WTC11 (cell line): ENCODE measurements around the gene ARL4A. TPM values are rescaled to one million over a fixed set of nuclear protein-coding genes. Genes with fewer than 3 reads are reported as not detected.

Experiments used
- ATAC-seq: fragments of 200-7000 bp; cut with Tn5 transposase; 2 replicates; pipeline ENCODE4 v1.10.0; 2021; ENCODE audit warnings: mild to moderate bottlenecking, moderate library complexity
- CTCF ChIA-PET: fragments of 300-600 bp; sonication (Branson Sonifier 250); formaldehyde crosslinking; loops from one replicate; lab custom pipeline; 2021; ENCODE audit warnings: antibody characterized with exemption; lab: Charles Lee
- POLR2A ChIA-PET: fragments of 350-600 bp; sonication (Branson Sonifier 250); formaldehyde crosslinking; loops from one replicate; lab custom pipeline; 2021; ENCODE audit warnings: antibody characterized with exemption; lab: Charles Lee
- DNase-seq: peaks from one replicate; pipeline ENCODE4 v3.0.0; 2021; ENCODE audit warnings: low spot score
- H3K27ac Mint-ChIP-seq: 2 replicates; pipeline ENCODE4 v1.8.0; 2021; ENCODE audit warnings: mixed read lengths
- H3K27me3 Mint-ChIP-seq: 2 replicates; pipeline ENCODE4 v1.8.0; 2021; ENCODE audit warnings: low read depth, mild to moderate bottlenecking, moderate library complexity, mixed read lengths
- H3K36me3 Mint-ChIP-seq: 2 replicates; pipeline ENCODE4 v1.8.0; 2021; ENCODE audit warnings: mixed read lengths
- H3K4me1 Mint-ChIP-seq: 2 replicates; pipeline ENCODE4 v1.8.0; 2022; ENCODE audit warnings: mixed read lengths
- H3K4me3 Mint-ChIP-seq: 2 replicates; pipeline ENCODE4 v1.8.0; 2021; ENCODE audit warnings: mild to moderate bottlenecking, moderate library complexity, mixed read lengths
- H3K9me3 Mint-ChIP-seq: 2 replicates; pipeline ENCODE4 v1.8.0; 2021; ENCODE audit warnings: mixed read lengths
- CBFB ChIP-seq: sonication (generic); formaldehyde crosslinking; IDR thresholded peaks from 2 replicates; pipeline ENCODE4 v1.8.1; 2022; ENCODE audit warnings: mild to moderate bottlenecking, low read depth, missing genetic modification reagents
- CTCF ChIP-seq: fragments of 200-600 bp; IDR thresholded peaks from 2 replicates; pipeline ENCODE4 v1.8.0; 2022; ENCODE audit warnings: antibody characterized with exemption
- KAT7 ChIP-seq: sonication (generic); formaldehyde crosslinking; IDR thresholded peaks from 2 replicates; pipeline ENCODE4 v1.8.1; 2023; ENCODE audit warnings: missing genetic modification reagents, mild to moderate bottlenecking, borderline replicate concordance
- NR3C1 ChIP-seq: sonication (generic); formaldehyde crosslinking; conservative IDR thresholded peaks from 2 replicates; pipeline ENCODE4 v1.8.1; 2023; ENCODE audit warnings: low read depth, mild to moderate bottlenecking, missing genetic modification reagents
- PRRX2 ChIP-seq: fragments of 250-450 bp; sonication (Bioruptor Pico); IDR thresholded peaks from 2 replicates; pipeline ENCODE4 v1.8.0; 2021; ENCODE audit warnings: mild to moderate bottlenecking
- RORB ChIP-seq: fragments of 250-450 bp; sonication (Bioruptor Pico); IDR thresholded peaks from 2 replicates; pipeline ENCODE4 v1.9.0; 2021; ENCODE audit warnings: mild to moderate bottlenecking
- SOX15 ChIP-seq: fragments of 250-450 bp; sonication (Bioruptor Pico); IDR thresholded peaks from 2 replicates; pipeline ENCODE4 v1.9.0; 2021; ENCODE audit warnings: mild to moderate bottlenecking
- SP1 ChIP-seq: sonication (generic); formaldehyde crosslinking; conservative IDR thresholded peaks from 2 replicates; pipeline ENCODE4 v1.8.1; 2022; ENCODE audit warnings: missing genetic modification reagents
- STAT6 ChIP-seq: sonication (generic); formaldehyde crosslinking; conservative IDR thresholded peaks from 2 replicates; pipeline ENCODE4 v1.8.1; 2023; ENCODE audit warnings: mild to moderate bottlenecking, low read depth, missing genetic modification reagents, moderate library complexity
- TCF7 ChIP-seq: sonication (generic); formaldehyde crosslinking; IDR thresholded peaks from 2 replicates; pipeline ENCODE4 v1.8.0; 2022; ENCODE audit warnings: mild to moderate bottlenecking, low read depth, missing genetic modification reagents, moderate library complexity
- USF1 ChIP-seq: sonication (generic); formaldehyde crosslinking; IDR thresholded peaks from 2 replicates; pipeline ENCODE4 v1.8.0; 2022; ENCODE audit warnings: mild to moderate bottlenecking, missing genetic modification reagents
- ZNF416 ChIP-seq: fragments of 250-450 bp; sonication (Bioruptor Pico); IDR thresholded peaks from 2 replicates; pipeline ENCODE4 v1.9.0; 2021; ENCODE audit warnings: mild to moderate bottlenecking, inconsistent platforms
- ZNF671 ChIP-seq: fragments of 250-450 bp; sonication (Bioruptor Pico); IDR thresholded peaks from 2 replicates; pipeline ENCODE4 v1.8.0; 2021; ENCODE audit warnings: mild to moderate bottlenecking
- total RNA-seq: library from RNA; stranded (reverse); gene quantifications from 3 replicates; pipeline ENCODE4 v1.2.3, GENCODE V29; 2021
- TF ChIP-seq, protein P1 (sequence below): sonication (generic); formaldehyde crosslinking; IDR thresholded peaks from 2 replicates; pipeline ENCODE4 v1.8.0; 2022; ENCODE audit warnings: mild to moderate bottlenecking, missing genetic modification reagents
- TF ChIP-seq, protein P2 (sequence below): sonication (generic); formaldehyde crosslinking; IDR thresholded peaks from 2 replicates; pipeline ENCODE4 v1.8.1; 2023; ENCODE audit warnings: mild to moderate bottlenecking, missing genetic modification reagents

The ARL4A gene
- total RNA-seq, 1 experiment from 2014 or later, result 25.4 TPM

DNA sequence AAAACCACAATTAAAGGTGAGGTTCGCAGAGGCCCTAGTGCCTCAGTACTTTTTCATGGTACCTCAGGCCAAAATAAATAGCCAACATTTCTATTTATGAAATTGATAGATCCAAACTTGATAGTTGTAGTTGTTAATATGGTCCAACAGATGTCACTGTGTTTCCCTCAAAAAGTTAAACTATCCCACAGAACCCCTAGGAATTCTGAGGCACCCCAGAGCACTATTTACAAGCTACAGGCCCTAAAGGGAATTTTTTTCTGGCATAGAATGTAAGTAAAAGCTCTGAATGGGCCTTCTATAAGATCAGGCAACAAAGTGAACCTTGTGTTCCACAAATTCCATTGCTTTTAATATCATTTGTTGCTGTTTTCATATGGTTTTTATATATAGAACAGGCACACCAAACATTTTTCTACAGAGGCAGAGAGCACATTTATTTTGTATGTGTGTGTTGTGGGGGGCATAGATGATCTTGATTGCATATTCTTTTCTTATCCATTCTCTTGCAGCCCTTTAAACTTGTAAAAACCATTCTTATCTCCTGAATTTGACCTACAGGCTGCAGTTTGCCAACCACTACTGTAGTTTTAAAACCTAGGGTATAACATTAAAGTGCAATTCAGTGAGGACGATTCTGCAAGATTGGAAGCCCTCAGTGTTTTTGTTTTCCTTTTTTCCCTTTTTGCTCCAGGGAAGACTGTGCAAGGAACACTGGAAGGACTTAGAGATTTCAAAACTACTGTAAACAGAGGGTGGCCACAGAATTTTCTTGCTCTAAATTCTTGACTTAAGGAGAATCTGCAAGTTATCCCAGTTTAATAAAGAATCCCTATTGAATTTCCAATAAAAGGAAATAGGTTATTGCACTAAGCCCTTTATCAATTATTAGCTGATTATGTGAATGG, 3.5 kb upstream of the ARL4A start:
- Mint-ChIP-seq H3K27me3 (no peaks in the 10 kb centered on the region), H3K4me3 (no peak overlapping the region), H3K27ac (no peak overlapping the region), H3K9me3 (no peaks in the 10 kb centered on the region), H3K36me3 (no peaks in the 10 kb centered on the region), H3K4me1 (peaks cover 35% of the 10 kb centered on the region)
- CTCF ChIA-PET, result interaction anchor here (0.5 to 5.8 kb wide), 10 partner anchors 8 to 547 kb away, joined by 3 to 77 read pairs (median 4); no protein-coding TSS in a partner anchor
- ATAC-seq, result no peak
- TF ChIP-seq CBFB (CRISPR knock-in tag), result no peak
- TF ChIP-seq, protein P1, sequence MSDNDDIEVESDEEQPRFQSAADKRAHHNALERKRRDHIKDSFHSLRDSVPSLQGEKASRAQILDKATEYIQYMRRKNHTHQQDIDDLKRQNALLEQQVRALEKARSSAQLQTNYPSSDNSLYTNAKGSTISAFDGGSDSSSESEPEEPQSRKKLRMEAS, result no peak
- TF ChIP-seq NR3C1 (CRISPR knock-in tag), result no peak
- no peak for TF ChIP-seq CTCF
- no peak for TF ChIP-seq RORB
- no peak for DNase-seq
- POLR2A ChIA-PET, result no interaction called here

DNA sequence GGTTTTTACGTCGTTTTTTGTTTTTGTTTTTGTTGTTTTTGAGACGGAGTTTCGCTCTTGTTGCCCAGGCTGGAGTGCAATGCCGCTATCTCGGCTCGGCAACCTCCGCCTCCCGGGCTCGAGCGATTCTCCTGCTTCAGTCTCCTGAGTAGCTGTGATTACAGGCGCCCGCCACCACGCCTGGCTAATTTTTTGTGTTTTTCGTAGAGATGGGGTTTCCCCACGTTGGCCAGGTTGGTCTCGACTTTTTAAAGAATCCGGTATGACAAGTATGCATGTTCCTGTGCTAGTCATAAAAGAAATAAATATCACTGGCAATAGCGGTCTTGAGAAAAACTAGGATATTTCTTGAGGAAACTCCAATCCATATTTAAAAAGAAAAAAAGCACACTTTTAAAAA, 2.7 kb upstream of the ARL4A start:
- Mint-ChIP-seq H3K4me3 (no peak overlapping the region), H3K36me3 (no peaks in the 10 kb centered on the region), H3K27me3 (no peaks in the 10 kb centered on the region), H3K9me3 (no peaks in the 10 kb centered on the region), H3K27ac (no peak overlapping the region), H3K4me1 (peaks cover 43% of the 10 kb centered on the region)
- POLR2A ChIA-PET, result no interaction called here
- no peak for DNase-seq
- CTCF ChIA-PET, result interaction anchor here (1.4 to 5.8 kb wide), 6 partner anchors 9 to 578 kb away, joined by 3 to 77 read pairs (median 12); no protein-coding TSS in a partner anchor
- no peak for ATAC-seq
- no peak for TF ChIP-seq ZNF416 (CRISPR knock-in tag)
- TF ChIP-seq PRRX2 (CRISPR knock-in tag), result no peak
- no peak for TF ChIP-seq STAT6
- no peak for TF ChIP-seq USF1 (CRISPR knock-in tag)
- TF ChIP-seq, protein P2, sequence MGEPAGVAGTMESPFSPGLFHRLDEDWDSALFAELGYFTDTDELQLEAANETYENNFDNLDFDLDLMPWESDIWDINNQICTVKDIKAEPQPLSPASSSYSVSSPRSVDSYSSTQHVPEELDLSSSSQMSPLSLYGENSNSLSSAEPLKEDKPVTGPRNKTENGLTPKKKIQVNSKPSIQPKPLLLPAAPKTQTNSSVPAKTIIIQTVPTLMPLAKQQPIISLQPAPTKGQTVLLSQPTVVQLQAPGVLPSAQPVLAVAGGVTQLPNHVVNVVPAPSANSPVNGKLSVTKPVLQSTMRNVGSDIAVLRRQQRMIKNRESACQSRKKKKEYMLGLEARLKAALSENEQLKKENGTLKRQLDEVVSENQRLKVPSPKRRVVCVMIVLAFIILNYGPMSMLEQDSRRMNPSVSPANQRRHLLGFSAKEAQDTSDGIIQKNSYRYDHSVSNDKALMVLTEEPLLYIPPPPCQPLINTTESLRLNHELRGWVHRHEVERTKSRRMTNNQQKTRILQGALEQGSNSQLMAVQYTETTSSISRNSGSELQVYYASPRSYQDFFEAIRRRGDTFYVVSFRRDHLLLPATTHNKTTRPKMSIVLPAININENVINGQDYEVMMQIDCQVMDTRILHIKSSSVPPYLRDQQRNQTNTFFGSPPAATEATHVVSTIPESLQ, result no peak

GRCh38 chr7:12685550-12685949, 1.9 kb upstream of the ARL4A start:
- peak; percentile 10 for ATAC-seq
- CTCF ChIA-PET, result interaction anchor here (0.6 to 5.8 kb wide), 39 partner anchors 10 to 582 kb away, joined by 3 to 77 read pairs (median 5); no protein-coding TSS in a partner anchor
- Mint-ChIP-seq H3K9me3 (no peaks in the 10 kb centered on the region), H3K36me3 (no peaks in the 10 kb centered on the region), H3K4me1 (peaks cover 51% of the 10 kb centered on the region), H3K27ac (peak overlapping the region; percentile 57), H3K27me3 (no peaks in the 10 kb centered on the region), H3K4me3 (peak overlapping the region; percentile 88)
- POLR2A ChIA-PET, result no interaction called here
- DNase-seq, result peak; percentile 58
- TF ChIP-seq SOX15 (CRISPR knock-in tag), result no peak
- TF ChIP-seq TCF7 (CRISPR knock-in tag), result no peak
- TF ChIP-seq USF1 (CRISPR knock-in tag), result no peak
- TF ChIP-seq ZNF671 (CRISPR knock-in tag), result no peak
- no peak for TF ChIP-seq KAT7 (CRISPR knock-in tag)
- peak; percentile 51 for TF ChIP-seq CTCF
- no peak for TF ChIP-seq SP1
